Liver (tissue), 9 donors: ENCODE measurements around the gene SF3B1. TPM values are rescaled to one million over a fixed set of nuclear protein-coding genes. Genes with fewer than 3 reads are reported as not detected.
"Not testable (repeated sequence)": the region's sequence is repeated elsewhere in the genome, so short reads cannot be mapped to it uniquely, and the experiment has no call there.

Source experiments
- DNase-seq: peaks from one replicate; pipeline ENCODE4 v3.0.0-alpha.2; 2017; ENCODE audit warnings: low spot score
- H3K27ac ChIP-seq, 2 donors: one replicate each; pipeline ENCODE4 v1.7.0; 2013; ENCODE audit warnings: inconsistent platforms in 2 of 2, low read length in 2 of 2, control low read depth in 1 of 2, low read depth in 1 of 2, mild to moderate bottlenecking in 1 of 2
- H3K27me3 ChIP-seq, 4 donors: one replicate each; pipeline versions ENCODE4 v1.6.1 to v1.7.0; 2013; ENCODE audit warnings: low read length in 3 of 4, inconsistent platforms in 1 of 4, mild to moderate bottlenecking in 1 of 4, moderate library complexity in 1 of 4; ENCODE audit not compliant: control insufficient read depth in 4 of 4, insufficient read depth in 4 of 4
- H3K36me3 ChIP-seq, 4 donors: one replicate each; pipeline versions ENCODE4 v1.6.1 to v1.7.0; 2013; ENCODE audit warnings: low read length in 3 of 4, mild to moderate bottlenecking in 3 of 4, low read depth in 1 of 4, moderate library complexity in 1 of 4; ENCODE audit not compliant: control insufficient read depth in 4 of 4, insufficient read depth in 3 of 4
- H3K4me1 ChIP-seq, 4 donors: one replicate each; pipeline versions ENCODE4 v1.6.1 to v1.7.0; 2013; ENCODE audit warnings: low read length in 3 of 4, mild to moderate bottlenecking in 3 of 4, moderate library complexity in 1 of 4; ENCODE audit not compliant: control insufficient read depth in 4 of 4, insufficient read depth in 4 of 4
- H3K4me3 ChIP-seq, 3 donors: one replicate each; pipeline versions ENCODE4 v1.6.1 to v1.7.0; 2013; ENCODE audit warnings: low read length in 3 of 3, control low read depth in 1 of 3, low read depth in 1 of 3, mild to moderate bottlenecking in 1 of 3
- H3K9ac ChIP-seq, 2 donors: one replicate each; pipeline ENCODE4 v1.7.0; 2013; ENCODE audit warnings: low read length in 2 of 2, mild to moderate bottlenecking in 2 of 2, moderate library complexity in 2 of 2, control low read depth in 1 of 2, low read depth in 1 of 2
- H3K9me3 ChIP-seq, 4 donors: one replicate each; pipeline versions ENCODE4 v1.6.1 to v1.7.0; 2013; ENCODE audit warnings: low read length in 3 of 4; ENCODE audit not compliant: control insufficient read depth in 4 of 4
- EGR1 ChIP-seq, 2 donors: IDR thresholded peaks; 2 replicates each; pipeline ENCODE4 v1.6.1; 2016 to 2018; ENCODE audit warnings: antibody characterized with exemption in 2 of 2, low read depth in 2 of 2
- FOXA1 ChIP-seq: IDR thresholded peaks from 2 replicates; pipeline ENCODE4 v1.6.1; 2016; ENCODE audit warnings: antibody characterized with exemption
- FOXA2 ChIP-seq: IDR thresholded peaks from 2 replicates; pipeline ENCODE4 v1.6.1; 2016; ENCODE audit warnings: antibody characterized with exemption
- GABPA ChIP-seq, 2 donors: IDR thresholded peaks in 1 of 2; conservative IDR thresholded peaks in 1 of 2; 2 replicates each; pipeline ENCODE4 v1.6.1; 2016; ENCODE audit warnings: antibody characterized with exemption in 2 of 2, mild to moderate bottlenecking in 1 of 2, moderate library complexity in 1 of 2
- HNF4A ChIP-seq, 2 donors: conservative IDR thresholded peaks; 2 replicates each; pipeline ENCODE4 v1.6.1; 2016; ENCODE audit warnings: antibody characterized with exemption in 2 of 2, mild to moderate bottlenecking in 2 of 2
- JUND ChIP-seq, 2 donors: IDR thresholded peaks; 2 replicates each; pipeline ENCODE4 v1.6.1; 2016; ENCODE audit warnings: antibody characterized with exemption in 2 of 2
- RAD21 ChIP-seq, 2 donors: IDR thresholded peaks; 2 replicates each; pipeline ENCODE4 v1.6.1; 2016; ENCODE audit warnings: antibody characterized with exemption in 2 of 2, mild to moderate bottlenecking in 2 of 2
- YY1 ChIP-seq: IDR thresholded peaks from 2 replicates; pipeline ENCODE4 v1.6.1; 2016; ENCODE audit warnings: antibody characterized with exemption, mild to moderate bottlenecking
- WGBS: extraction: QIAGEN DNeasy Blood & Tissue Kit; methylation state at CpG from one replicate; pipeline ENCODE4 v1.1.7; 2013; 5-methylcytosine and 5-hydroxymethylcytosine counted together
- polyA plus RNA-seq, 2 donors: library from polyadenylated mRNA; stranded (reverse) in 1 of 2; unstranded in 1 of 2; fragments of 200-250 nt in 1 of 2; fragments of >200 nt in 1 of 2; fragmentation: Nextera tagmentation in 1 of 2; extraction: Ambion mirVana in 1 of 2; gene quantifications; one replicate each; pipeline versions ENCODE4 v1.2.1 to v1.2.3, GENCODE V29; 2013 to 2015
- total RNA-seq, 2 donors: library from RNA; depleted of rRNA; stranded (reverse); fragments of >200 nt; gene quantifications; one replicate each; pipeline ENCODE4 v1.2.3, GENCODE V29; 2014
- TF ChIP-seq, protein P1 (sequence below): fragments of 150-350 bp; IDR thresholded peaks from 2 replicates; pipeline ENCODE4 v1.5.1; 2017; ENCODE audit warnings: improper control_type of control experiment, low read depth, low read length; ENCODE audit not compliant: missing input control
- TF ChIP-seq, protein P2 (sequence below): IDR thresholded peaks from 2 replicates; pipeline ENCODE4 v1.6.1; 2016; ENCODE audit warnings: antibody characterized with exemption, mild to moderate bottlenecking
- TF ChIP-seq, protein P3 (sequence below): IDR thresholded peaks from 2 replicates; pipeline ENCODE4 v1.6.1; 2016; ENCODE audit warnings: antibody characterized with exemption
- TF ChIP-seq, protein P4 (sequence below): IDR thresholded peaks from 2 replicates; pipeline ENCODE4 v1.6.1; 2016; ENCODE audit warnings: antibody characterized with exemption
- TF ChIP-seq, protein P5 (sequence below): IDR thresholded peaks from 2 replicates; pipeline ENCODE4 v1.6.1; 2016; ENCODE audit warnings: antibody characterized with exemption
- donor health status: healthy.
- donor health status: healthy.
- donor health status: healthy.
- donor health status: healthy.
- donor health status: healthy.

The SF3B1 gene
- total and polyA plus RNA-seq, 4 donors: 44.1 to 180 (median 139) TPM

DNA sequence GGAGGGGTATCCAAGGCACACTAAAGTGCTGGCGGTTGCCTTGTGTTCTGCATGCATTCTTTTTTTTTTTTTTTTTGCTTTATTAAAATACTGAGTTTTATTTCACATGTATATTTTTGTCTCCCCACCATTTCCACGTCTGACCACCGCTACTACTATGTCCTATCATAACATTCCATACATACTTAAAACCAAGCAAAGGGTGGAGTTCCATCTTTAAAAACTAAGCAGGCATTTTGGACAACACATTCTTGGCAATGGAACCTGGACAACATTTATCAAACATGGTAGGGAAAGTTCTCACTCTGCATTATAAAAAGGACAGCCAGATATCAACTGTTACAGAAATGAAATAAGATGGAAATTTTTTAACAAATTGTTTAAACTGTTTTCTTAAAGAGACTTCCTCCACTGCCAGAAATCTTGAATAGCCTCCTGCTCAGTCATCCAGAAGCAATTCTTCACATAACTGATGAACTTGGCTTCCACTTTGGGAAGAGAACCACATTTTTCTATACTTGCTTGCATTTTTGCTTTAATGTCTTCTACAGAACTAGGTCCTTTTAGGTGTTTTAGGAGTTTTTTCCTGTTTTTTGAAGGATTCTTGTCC is 55.4 kb downstream of the SF3B1 start:
- WGBS: 59% methylated on average over 3 of the region's 3 CpGs
- H3K27me3 ChIP-seq, H3K36me3 ChIP-seq, H3K9ac ChIP-seq, H3K27ac ChIP-seq, H3K4me1 ChIP-seq, H3K9me3 ChIP-seq, H3K4me3 ChIP-seq, DNase-seq: not testable (repeated sequence)

DNA sequence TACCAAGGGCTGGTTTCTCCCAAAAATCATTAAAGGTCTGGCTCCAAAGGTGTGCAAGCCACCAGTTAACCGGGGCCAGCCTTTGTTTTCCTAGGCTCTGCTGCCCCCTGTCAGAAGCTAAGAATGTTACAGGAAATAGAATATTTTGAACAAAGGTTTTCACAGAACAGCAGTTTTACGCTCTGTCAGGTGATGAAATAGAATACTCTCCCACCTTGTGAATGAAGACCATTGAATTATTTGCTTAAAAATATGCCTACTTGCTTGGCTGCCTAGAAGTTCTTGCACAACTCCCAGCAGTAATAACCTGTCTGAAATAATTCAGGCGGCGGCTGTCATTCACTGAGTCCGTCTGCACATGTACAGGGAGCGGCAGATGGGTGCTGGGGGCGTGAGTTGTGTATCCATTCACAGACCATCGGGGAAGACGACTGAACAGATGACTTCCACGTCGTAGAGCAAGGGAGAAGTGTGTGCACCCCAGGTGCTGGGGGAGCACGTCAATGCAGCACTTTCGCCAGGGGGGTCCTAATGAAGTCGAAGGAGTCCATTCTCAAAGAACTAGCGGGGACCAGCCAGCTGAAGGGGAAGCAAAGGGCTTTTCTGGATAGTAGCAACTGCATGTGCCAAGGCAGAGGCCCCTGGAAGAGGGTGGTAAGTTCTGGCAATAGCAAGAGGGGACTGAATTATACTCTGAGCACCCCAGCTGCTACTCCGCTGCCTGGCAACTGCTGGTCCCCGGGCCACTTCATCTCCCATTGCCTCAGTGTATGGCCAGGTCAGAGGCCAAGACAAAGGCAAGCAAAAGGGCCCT is 56.1 kb downstream of the SF3B1 start:
- peak; percentile 45 for DNase-seq
- peaks cover 0 to 3% (median 0%) of the 10 kb centered on the region in 4 donors for H3K4me1 ChIP-seq
- no peak overlapping the region for H3K27ac ChIP-seq
- 47% methylated on average over 17 of the region's 17 CpGs for WGBS
- no peaks in the 10 kb centered on the region for H3K9me3 ChIP-seq
- H3K27me3 ChIP-seq: no peaks in the 10 kb centered on the region
- H3K9ac ChIP-seq: no peak overlapping the region
- no peaks in the 10 kb centered on the region for H3K36me3 ChIP-seq
- H3K4me3 ChIP-seq: no peak overlapping the region
- peak; percentile 98 to 99 for TF ChIP-seq RAD21 (IDR thresholded peaks at IDR 0.05)
- TF ChIP-seq, protein P1, sequence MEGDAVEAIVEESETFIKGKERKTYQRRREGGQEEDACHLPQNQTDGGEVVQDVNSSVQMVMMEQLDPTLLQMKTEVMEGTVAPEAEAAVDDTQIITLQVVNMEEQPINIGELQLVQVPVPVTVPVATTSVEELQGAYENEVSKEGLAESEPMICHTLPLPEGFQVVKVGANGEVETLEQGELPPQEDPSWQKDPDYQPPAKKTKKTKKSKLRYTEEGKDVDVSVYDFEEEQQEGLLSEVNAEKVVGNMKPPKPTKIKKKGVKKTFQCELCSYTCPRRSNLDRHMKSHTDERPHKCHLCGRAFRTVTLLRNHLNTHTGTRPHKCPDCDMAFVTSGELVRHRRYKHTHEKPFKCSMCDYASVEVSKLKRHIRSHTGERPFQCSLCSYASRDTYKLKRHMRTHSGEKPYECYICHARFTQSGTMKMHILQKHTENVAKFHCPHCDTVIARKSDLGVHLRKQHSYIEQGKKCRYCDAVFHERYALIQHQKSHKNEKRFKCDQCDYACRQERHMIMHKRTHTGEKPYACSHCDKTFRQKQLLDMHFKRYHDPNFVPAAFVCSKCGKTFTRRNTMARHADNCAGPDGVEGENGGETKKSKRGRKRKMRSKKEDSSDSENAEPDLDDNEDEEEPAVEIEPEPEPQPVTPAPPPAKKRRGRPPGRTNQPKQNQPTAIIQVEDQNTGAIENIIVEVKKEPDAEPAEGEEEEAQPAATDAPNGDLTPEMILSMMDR: peak; percentile 84
- TF ChIP-seq YY1: no peak
- TF ChIP-seq, protein P2, sequence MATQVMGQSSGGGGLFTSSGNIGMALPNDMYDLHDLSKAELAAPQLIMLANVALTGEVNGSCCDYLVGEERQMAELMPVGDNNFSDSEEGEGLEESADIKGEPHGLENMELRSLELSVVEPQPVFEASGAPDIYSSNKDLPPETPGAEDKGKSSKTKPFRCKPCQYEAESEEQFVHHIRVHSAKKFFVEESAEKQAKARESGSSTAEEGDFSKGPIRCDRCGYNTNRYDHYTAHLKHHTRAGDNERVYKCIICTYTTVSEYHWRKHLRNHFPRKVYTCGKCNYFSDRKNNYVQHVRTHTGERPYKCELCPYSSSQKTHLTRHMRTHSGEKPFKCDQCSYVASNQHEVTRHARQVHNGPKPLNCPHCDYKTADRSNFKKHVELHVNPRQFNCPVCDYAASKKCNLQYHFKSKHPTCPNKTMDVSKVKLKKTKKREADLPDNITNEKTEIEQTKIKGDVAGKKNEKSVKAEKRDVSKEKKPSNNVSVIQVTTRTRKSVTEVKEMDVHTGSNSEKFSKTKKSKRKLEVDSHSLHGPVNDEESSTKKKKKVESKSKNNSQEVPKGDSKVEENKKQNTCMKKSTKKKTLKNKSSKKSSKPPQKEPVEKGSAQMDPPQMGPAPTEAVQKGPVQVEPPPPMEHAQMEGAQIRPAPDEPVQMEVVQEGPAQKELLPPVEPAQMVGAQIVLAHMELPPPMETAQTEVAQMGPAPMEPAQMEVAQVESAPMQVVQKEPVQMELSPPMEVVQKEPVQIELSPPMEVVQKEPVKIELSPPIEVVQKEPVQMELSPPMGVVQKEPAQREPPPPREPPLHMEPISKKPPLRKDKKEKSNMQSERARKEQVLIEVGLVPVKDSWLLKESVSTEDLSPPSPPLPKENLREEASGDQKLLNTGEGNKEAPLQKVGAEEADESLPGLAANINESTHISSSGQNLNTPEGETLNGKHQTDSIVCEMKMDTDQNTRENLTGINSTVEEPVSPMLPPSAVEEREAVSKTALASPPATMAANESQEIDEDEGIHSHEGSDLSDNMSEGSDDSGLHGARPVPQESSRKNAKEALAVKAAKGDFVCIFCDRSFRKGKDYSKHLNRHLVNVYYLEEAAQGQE: no peak

DNA sequence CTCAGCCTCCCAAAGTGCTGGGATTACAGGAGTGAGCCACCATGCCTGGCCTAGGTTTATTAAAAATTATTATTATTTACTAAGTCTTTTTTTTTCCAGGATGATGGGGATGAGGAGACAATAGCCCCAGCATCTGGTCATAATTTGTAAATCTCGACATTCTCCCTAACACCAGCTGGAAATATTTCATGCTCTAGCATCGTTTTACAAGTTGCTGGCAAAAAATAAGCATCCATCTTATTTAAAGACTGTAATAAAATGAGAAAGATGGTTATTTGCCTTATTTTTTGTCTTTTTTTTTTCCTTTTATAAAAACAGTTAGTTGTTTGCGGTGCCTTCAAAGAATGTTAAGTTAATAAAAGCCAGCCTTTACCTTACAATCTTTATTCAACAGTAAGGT is 56.7 kb downstream of the SF3B1 start:
- H3K27me3 ChIP-seq: no peaks in the 10 kb centered on the region
- no peaks in the 10 kb centered on the region for H3K9me3 ChIP-seq
- WGBS: 50% methylated on average over 3 of the region's 3 CpGs
- no peaks in the 10 kb centered on the region for H3K36me3 ChIP-seq
- no peak overlapping the region for H3K9ac ChIP-seq
- peaks cover 0 to 3% (median 0%) of the 10 kb centered on the region in 4 donors for H3K4me1 ChIP-seq
- no peak overlapping the region for H3K27ac ChIP-seq
- no peak overlapping the region for H3K4me3 ChIP-seq
- DNase-seq: no peak
- TF ChIP-seq RAD21 (IDR thresholded peaks at IDR 0.05) (no peak), HNF4A (conservative IDR thresholded peaks at IDR 0.05) (no peak), GABPA (IDR thresholded peaks at IDR 0.05 in 1 of 2, conservative IDR thresholded peaks at IDR 0.05 in 1 of 2) (no peak), FOXA1 (no peak), EGR1 (IDR thresholded peaks at IDR 0.05; ENCODE audit: low read depth in 2 of 2) (no peak), JUND (IDR thresholded peaks at IDR 0.05) (no peak), FOXA2 (no peak)
- TF ChIP-seq, protein P2: no peak
- TF ChIP-seq, protein P3, sequence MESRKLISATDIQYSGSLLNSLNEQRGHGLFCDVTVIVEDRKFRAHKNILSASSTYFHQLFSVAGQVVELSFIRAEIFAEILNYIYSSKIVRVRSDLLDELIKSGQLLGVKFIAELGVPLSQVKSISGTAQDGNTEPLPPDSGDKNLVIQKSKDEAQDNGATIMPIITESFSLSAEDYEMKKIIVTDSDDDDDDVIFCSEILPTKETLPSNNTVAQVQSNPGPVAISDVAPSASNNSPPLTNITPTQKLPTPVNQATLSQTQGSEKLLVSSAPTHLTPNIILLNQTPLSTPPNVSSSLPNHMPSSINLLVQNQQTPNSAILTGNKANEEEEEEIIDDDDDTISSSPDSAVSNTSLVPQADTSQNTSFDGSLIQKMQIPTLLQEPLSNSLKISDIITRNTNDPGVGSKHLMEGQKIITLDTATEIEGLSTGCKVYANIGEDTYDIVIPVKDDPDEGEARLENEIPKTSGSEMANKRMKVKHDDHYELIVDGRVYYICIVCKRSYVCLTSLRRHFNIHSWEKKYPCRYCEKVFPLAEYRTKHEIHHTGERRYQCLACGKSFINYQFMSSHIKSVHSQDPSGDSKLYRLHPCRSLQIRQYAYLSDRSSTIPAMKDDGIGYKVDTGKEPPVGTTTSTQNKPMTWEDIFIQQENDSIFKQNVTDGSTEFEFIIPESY: no peak
- TF ChIP-seq, protein P4, sequence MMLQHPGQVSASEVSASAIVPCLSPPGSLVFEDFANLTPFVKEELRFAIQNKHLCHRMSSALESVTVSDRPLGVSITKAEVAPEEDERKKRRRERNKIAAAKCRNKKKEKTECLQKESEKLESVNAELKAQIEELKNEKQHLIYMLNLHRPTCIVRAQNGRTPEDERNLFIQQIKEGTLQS: no peak
- TF ChIP-seq, protein P5, sequence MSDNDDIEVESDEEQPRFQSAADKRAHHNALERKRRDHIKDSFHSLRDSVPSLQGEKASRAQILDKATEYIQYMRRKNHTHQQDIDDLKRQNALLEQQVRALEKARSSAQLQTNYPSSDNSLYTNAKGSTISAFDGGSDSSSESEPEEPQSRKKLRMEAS: no peak
